Activated T-cell treated with anti-CD3 and anti-CD28 coated beads, Interleukin-2, amount 50 U/mL, for 1 hour (primary cell): ENCODE measurements around the gene MED7.

Experiments
- DNase-seq: peaks from one replicate; pipeline ENCODE4 v3.0.0-alpha.2; 2020

Gene MED7

DNA sequence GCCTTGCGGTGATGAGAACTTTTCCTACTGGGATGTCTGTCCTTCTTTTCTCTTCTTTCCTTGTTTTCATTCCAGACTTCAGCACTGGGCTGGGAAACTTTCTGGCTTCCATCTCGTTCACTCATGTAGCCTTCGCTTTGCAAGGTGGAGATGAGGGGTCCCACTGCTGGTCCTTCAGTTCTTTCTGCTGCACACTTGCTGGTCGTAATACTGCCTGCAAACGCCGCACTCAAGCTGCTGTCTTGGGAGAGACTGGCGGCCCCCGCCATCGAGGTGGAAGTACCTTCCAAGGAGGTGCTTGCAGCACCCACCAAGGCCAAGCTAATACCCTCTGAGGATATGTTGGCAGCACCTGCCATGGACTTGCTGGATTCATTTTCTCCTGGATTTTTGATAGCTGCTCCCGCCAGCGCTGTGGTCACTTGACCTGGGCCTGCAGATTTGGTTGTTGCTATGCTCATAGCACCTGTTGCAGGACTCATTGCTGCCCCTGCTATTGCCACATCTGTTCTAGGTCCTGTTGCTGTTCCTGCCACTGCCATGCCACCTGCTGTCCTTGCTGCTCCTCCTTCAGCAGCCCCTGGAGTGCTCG lies 20.4 kb upstream of the MED7 start:
- no peak for DNase-seq

DNA sequence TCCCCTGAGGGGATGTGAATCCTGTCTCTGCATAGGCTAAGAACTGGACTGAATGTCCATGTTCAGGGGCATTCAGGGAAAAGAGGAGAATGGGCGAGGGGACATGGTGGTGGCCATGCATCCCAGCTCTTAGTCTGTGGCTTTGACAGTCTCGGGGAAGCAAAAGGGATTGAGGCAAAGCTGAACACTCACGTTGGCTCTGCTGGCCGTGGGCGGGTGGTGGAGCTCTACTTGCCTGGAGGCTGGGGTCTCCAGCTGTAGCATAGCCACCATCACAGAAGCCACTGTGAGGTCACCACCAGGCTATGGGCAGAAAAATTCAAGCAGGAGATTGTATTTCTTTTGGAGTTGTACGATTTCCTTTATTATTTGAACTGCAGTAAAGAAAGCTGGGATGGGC lies 19.3 kb upstream of the MED7 start:
- no peak for DNase-seq

DNA sequence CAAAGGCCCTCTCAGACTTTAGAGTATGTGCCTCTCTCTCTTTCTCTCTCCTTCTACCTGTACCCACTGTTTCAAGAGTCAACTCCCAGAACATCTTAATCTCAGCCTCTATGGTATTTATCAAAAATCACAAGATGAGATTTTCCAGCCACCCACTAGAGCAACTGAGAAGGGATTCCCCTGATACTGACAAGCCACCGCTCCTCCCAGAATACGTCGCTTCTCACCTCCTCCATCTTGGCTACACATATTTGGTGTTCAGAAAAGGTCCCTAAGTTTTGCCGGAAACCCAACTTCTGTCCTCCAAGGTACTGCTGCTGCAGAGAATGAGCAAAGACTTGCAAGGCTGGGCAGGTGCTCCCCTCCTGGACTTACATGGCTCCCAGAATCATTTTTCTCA lies 17.3 kb upstream of the MED7 start:
- DNase-seq = no peak

DNA sequence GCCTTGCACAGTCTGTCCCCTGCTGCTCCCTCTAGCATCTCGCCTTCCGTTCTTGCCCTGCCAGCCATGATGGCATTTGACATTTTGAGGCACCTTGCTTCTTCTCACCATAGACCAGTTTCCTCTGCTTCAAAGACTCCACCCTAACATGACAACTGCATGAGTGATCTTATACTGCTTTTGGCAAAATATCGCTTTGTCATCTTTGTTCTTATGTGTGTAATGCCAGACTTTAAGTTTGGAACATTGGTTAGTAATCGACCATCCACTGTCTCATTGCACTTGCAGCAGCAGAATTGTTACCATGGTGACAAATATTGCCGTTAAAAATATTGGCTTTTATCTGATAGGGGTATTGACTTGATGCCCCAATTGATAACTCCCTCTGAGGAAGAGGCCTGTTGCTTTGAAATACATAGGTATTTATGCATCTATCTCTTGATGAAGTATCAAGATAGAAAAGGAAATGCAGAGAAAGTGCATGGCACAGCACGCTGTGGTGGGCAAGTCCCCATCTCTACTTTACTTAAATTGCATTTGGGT lies 16.6 kb upstream of the MED7 start:
- DNase-seq = peak; percentile 45

- no peak for DNase-seq
These were observed 14.7 kb upstream of the MED7 start for GRCh38 chr5:157157293-157157891.

DNA sequence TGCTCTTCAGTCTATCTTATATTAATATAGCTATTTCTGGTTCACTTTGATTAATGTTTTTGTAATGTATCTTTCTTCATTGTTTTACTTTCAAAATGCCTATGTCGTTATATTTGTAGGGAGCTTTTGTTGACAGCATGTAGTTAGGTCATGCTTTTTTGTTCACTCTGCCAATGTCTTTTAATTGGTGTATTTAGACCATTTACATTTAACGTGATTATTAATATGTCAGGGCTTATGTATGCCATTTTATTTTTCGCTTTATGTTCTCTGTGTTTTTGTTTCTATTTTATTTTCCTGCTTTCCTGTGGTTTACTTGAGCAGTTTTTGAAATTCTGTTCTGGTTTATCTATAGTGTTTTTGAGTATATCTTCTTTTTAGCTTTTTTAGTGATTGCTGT lies 12.6 kb upstream of the MED7 start:
- no peak for DNase-seq

DNA sequence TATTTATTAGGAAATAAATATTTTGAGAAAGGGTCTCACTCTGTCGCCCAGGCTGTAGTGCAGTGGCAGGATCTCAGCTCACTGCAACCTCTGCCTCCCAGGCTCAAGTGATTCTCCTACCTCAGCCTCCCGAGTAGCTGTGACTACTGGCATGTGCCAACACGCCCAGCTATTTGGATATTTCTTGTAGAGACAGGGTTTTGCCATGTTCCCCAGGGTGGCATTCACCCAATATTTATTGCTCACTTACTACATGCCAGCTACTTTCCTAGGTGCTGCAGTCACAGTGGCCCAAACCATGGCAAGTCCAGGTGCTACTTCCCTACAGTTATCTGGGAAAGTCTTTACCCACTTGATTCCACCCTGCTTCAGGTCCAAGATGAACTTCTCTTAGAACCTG lies 8.3 kb upstream of the MED7 start:
- no peak for DNase-seq

DNA sequence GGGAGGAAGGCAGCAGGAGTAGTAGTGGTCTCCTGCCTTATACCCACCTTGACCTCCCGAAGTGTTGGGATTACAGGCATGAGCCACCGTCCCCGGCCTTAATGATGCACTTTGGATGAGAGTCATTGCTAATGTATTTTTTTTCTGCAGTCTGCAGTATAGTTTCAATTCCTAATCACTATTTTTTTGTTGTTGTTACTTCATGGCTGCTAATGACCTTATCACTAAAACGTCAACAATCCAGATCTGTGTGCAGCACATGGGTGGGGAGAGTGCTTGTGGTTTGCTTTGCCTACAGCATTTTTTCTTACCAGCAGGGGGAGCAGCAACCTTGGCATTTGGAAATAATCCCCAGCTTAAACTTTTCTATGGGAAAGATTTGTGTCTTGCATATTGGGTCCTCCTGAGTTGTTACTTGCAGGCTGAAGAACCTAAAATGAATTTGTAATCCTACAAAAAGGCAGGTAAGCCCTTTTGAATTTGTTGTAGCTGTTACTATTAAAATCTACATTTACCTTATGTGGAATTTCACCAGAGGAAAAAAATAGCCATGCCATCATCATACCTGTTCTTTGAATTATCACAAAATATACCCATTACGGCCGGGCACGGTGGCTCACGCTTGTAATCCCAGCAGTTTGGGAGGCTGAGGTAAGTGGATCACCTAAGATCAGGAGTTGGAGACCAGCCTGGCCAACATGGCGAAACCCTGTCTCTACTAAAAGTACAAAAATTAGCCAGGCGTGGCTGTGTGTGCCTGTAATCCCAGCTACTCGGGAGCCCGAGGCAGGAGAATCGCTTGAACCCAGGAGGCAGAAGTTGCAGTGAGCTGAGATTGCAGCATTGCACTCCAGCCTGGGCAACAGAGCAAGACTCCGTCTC lies 6.3 kb upstream of the MED7 start:
- peak; percentile 71 for DNase-seq

DNA sequence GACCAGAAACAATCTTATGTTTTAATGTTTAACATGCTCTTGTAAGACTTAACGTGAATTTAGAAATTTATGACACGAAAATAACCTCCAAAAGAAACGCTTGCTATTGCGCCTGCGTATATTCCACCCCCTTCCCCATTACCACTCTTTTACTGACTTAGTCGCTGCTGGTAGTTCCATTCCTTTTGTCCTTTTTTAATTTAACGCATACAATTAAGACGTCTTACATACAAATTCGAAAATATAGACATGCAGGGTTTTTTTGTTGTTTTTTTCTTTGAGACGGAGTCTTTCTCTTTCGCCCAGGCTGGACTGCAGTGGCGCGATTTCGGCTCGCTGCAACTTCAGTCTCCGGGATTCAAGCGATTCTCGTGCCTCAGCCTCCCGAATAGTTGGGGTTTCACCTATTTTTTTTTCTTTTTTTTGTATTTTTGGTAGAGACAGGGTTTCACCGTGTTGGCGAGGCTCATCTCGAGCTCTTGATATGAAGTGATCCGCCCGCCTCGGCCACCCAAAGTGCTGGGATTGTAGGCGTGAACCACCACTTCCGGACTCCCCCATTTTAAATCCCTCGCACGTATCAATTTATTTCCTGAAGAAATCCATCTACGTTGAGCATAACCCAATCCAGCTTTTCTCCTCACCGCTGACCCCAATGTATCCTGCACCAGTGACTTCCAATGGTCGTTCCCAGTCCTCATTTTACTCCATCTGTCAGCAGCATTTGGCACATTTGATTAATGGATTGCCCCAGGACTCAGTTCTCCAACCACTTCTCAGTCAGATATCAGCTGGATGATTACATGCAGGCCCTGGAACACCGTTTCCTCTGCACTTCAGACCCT lies 684 bp upstream of the MED7 start:
- peak; percentile 51 for DNase-seq

GRCh38 chr5:157137691-157138090 lies 5.0 kb downstream of the MED7 start:
- no peak for DNase-seq

DNA sequence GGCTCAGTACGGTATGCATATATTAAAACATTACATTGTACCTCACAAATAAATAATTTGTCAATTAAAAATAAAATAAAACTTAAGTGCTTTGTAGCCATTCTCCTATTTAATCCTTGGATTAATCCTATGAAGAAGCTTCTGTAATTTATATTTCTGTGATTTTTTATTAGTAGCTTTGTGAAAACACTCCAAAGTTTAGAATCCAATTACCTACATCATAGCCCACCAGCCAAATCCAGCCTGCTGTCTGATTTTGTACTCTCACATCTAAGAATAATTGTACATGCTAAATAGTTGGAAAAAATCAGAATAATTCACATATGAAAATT lies 10.4 kb downstream of the MED7 start:
- no peak for DNase-seq

DNA sequence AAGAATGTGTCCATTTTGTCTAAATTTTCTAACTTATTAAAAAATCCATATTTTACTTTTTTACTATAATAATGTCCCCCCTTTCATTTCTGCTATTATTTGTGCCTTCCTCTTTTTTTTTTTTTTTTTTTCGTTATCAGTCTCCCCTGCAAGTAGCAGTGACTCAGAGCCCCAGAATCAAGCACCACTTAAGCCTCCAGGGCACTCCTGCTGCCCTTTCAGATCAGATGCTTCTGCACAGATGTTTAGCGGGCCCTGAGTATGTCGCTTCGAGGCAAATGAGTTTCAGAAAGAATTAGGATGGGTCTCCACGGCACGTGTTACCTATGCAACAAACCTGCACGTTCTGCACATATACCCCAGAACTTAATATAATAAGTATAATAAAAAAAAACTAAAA lies 11.7 kb downstream of the MED7 start:
- DNase-seq = no peak

DNA sequence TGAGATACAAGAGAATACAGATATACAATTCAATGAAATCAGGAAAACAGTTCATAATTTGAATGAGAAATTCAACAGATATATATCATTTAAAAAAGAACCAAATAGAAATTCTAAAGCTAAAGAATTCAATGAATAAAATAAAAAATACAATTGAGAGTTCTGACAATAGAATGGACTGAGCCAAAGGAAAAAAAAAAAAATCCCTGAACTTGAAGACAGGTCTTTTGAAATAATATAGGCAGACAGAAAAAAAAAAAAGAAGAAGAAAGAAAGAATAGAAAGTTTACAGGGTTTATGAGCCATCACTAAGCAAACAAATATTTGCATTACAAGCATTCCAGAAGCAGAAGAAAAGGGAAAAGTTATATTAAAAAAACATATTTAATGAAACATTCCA lies 21.0 kb downstream of the MED7 start:
- DNase-seq = no peak

DNA sequence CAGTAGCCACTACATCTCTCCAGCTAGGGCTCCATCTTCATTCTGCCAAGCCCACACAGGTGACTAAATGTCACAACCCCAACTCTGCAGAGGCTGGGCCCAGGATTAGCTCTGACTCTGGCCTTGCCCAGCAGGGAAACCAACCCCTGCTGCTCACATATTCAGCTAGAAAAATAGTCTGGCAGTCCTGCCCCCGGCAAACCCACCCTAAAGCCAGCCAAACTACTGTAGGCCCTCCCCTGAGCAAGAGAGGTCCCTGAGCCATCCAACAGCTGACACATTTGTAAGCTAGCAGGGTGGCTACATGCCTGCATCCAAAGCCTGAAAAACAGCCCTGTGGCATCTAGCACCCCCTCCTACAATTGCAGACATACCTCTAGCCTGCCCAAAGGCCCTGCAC lies 22.6 kb downstream of the MED7 start:
- DNase-seq = no peak

- DNase-seq = no peak
These were observed 26.1 kb downstream of the MED7 start for GRCh38 chr5:157116483-157116954.

- DNase-seq = no peak
These were observed 27.2 kb downstream of the MED7 start for GRCh38 chr5:157115502-157115901.

- no peak for DNase-seq
These were observed 27.7 kb downstream of the MED7 start for GRCh38 chr5:157115012-157115411.

- no peak for DNase-seq
These were observed 29.7 kb downstream of the MED7 start for GRCh38 chr5:157113002-157113401.

GRCh38 chr5:157109744-157110143 lies 32.9 kb downstream of the MED7 start:
- DNase-seq = no peak

- DNase-seq = peak; percentile 33
These were observed 33.7 kb downstream of the MED7 start, which contains the start of gene HAVCR2 for GRCh38 chr5:157108976-157109375. Gene HAVCR2, minus strand, starts transcription at chr5:157109044. Its CDS starts 61 bp downstream, at chr5:157108983.

DNA sequence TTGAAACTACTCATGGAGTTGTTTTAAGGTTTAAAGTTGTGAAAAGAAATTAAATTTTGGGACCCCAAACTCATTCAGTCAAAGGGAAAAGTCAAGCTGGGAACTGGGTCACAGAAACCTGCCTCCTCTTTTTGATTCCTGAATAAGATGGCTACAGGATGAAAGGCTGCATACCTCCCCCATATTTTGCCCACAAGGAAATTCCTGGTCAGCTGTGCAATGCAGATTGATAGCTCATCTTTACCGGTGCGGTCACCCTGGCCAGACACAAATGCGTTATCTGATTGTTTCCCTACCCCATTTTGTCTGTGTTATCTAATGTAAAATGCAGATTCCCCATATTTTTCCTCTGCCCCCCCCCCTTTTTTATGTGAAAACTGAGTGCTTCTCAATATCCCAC lies 35.2 kb downstream of the MED7 start:
- no peak for DNase-seq

DNA sequence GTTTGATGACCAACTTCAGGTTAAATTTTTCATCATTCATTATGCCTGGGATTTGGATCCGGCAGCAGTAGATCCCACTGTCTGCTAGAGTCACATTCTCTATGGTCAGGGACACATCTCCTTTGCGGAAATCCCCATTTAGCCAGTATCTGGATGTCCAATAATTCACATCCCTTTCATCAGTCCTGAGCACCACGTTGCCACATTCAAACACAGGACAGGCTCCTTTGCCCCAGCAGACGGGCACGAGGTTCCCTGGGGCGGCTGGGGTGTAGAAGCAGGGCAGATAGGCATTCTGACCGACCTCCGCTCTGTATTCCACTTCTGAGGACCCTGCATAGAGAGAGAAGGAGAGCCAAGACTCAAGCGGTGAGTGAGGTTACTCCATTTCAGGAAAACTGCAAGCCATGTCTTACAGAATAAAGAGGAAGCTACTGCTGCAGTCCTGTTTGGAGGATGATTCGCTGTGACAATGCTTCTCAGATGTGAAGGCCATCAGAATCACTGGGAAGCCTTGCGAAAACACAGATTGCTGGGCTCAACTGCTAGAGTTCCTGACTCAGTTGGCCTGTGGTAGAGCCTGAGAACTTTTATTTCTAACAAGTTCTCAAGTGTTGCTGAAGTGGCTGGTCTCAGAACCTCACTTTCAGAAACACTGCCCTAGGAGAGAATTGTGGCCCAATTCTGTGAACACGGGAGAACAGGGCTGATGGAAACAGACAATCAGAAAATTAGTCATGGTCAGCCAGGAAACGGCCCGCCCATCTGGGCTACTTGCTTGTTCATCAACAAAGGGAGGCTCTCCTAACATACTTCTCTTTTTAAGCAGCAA lies 35.8 kb downstream of the MED7 start:
- DNase-seq = no peak
